ENCODE measurements around the gene CAMK1D. TPM values are rescaled to one million over a fixed set of nuclear protein-coding genes. Genes with fewer than 3 reads are reported as not detected.

Gene CAMK1D
- total RNA-seq, 1 experiment from 2014 or later, result 10.2 TPM

DNA sequence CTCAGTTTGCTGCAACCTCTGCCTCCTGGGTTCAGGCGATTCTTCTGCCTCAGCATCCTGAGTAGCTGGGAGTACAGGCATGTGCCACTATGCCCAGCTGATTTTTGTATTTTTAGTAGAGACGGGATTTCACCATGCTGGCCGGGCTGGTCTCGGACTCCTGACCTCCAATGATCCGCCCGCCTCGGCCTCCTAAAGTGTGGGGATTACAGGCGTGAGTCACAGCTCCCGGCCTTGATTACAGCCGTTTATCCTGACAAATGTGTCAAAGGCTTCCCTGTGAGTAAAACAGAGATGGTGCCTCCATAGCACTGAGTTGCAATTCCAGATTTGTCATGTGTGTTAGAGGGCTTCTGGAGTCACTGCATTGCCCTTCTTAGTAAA is 378.5 kb downstream of the CAMK1D start:
- TF ChIP-seq ATF2 (CRISPR knock-in tag; IDR thresholded peaks at IDR 0.05; ENCODE audit: borderline replicate concordance, low read depth), result no peak
- no peak for TF ChIP-seq TEAD4 (CRISPR knock-in tag; IDR thresholded peaks at IDR 0.05)
- no peak for TF ChIP-seq ZSCAN18 (CRISPR knock-in tag; IDR thresholded peaks at IDR 0.05)
- Mint-ChIP-seq H3K9me3 (0 out of 2 replicates have a peak, but pooled peaks cover 1% of the 10 kb centered on the region), H3K4me1 (peaks cover 12% of the 10 kb centered on the region), H3K36me3 (no peaks in the 10 kb centered on the region), H3K27me3 (ENCODE audit: low read depth) (no peaks in the 10 kb centered on the region), H3K27ac (no peak overlapping the region), H3K4me3 (no peak overlapping the region)
- no peak for ATAC-seq
- ChIA-PET CTCF (interaction anchor here (0.7 to 2.7 kb wide), 2 partner anchors 55 to 376 kb away, joined by 6 read pairs; no protein-coding TSS in a partner anchor), POLR2A (no interaction called here)
- no peak for DNase-seq (ENCODE audit: low spot score)

- peaks cover 17% of the 10 kb centered on the region for H3K4me1 Mint-ChIP-seq
- ChIA-PET CTCF (interaction anchor here (2.7 kb wide), 1 partner anchor 54 kb away, joined by 6 read pairs; no protein-coding TSS in a partner anchor), POLR2A (no interaction called here)
- no peak overlapping the region for H3K27ac Mint-ChIP-seq
- H3K36me3 Mint-ChIP-seq, result no peaks in the 10 kb centered on the region
- no peak for TF ChIP-seq E2F1 (CRISPR knock-in tag; IDR thresholded peaks at IDR 0.05)
- no peak for TF ChIP-seq CBFB (CRISPR knock-in tag; IDR thresholded peaks at IDR 0.05; ENCODE audit: low read depth)
- TF ChIP-seq, protein P1, sequence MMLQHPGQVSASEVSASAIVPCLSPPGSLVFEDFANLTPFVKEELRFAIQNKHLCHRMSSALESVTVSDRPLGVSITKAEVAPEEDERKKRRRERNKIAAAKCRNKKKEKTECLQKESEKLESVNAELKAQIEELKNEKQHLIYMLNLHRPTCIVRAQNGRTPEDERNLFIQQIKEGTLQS (CRISPR knock-in tag; conservative IDR thresholded peaks at IDR 0.05), result no peak
- no peak for TF ChIP-seq TEAD1 (CRISPR knock-in tag; IDR thresholded peaks at IDR 0.05)
- no peak for TF ChIP-seq ZMAT4 (CRISPR knock-in tag; IDR thresholded peaks at IDR 0.05)
- H3K9me3 Mint-ChIP-seq, result 0 out of 2 replicates have a peak, but pooled peaks cover 4% of the 10 kb centered on the region
- ATAC-seq (no peak), DNase-seq (ENCODE audit: low spot score) (no peak)
- no peaks in the 10 kb centered on the region for H3K27me3 Mint-ChIP-seq (ENCODE audit: low read depth)
- no peak overlapping the region for H3K4me3 Mint-ChIP-seq
Observed at GRCh38 chr10:12728494-12728893, 379.1 kb downstream of the CAMK1D start.

DNA sequence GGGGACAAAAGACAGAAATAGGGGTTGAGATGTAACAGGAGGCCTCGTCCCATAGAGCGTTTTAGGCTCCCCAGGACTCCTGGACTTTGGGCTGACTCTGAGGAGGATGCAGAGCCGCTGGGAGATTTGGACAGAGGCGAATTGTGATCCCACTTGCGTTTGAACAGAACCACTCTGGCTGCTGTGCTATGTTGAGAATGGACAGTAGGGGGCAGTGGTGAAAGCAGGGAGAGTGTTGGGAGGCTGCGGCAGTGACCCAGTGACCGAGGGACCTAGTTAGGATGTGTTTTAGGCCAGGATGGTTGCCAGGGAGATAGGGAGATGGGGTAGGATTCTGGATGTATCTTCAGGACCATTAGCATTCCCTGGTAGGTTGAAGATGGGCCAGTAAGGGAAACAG is 380.5 kb downstream of the CAMK1D start:
- no peaks in the 10 kb centered on the region for H3K27me3 Mint-ChIP-seq (ENCODE audit: low read depth)
- H3K36me3 Mint-ChIP-seq, result no peaks in the 10 kb centered on the region
- ChIA-PET POLR2A (no interaction called here), CTCF (interaction anchor here (0.6 to 0.9 kb wide), 3 partner anchors 14 to 53 kb away, joined by 3 to 4 read pairs (median 4); no protein-coding TSS in a partner anchor)
- ATAC-seq, result peak; percentile 92
- H3K4me1 Mint-ChIP-seq, result peaks cover 10% of the 10 kb centered on the region
- 0 out of 2 replicates have a peak, but pooled peaks cover 4% of the 10 kb centered on the region for H3K9me3 Mint-ChIP-seq
- DNase-seq (ENCODE audit: low spot score), result peak; percentile 86
- no peak overlapping the region for H3K4me3 Mint-ChIP-seq
- no peak overlapping the region for H3K27ac Mint-ChIP-seq
- TF ChIP-seq, protein P2, sequence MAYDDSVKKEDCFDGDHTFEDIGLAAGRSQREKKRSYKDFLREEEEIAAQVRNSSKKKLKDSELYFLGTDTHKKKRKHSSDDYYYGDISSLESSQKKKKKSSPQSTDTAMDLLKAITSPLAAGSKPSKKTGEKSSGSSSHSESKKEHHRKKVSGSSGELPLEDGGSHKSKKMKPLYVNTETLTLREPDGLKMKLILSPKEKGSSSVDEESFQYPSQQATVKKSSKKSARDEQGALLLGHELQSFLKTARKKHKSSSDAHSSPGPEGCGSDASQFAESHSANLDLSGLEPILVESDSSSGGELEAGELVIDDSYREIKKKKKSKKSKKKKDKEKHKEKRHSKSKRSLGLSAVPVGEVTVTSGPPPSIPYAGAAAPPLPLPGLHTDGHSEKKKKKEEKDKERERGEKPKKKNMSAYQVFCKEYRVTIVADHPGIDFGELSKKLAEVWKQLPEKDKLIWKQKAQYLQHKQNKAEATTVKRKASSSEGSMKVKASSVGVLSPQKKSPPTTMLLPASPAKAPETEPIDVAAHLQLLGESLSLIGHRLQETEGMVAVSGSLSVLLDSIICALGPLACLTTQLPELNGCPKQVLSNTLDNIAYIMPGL (CRISPR knock-in tag; IDR thresholded peaks at IDR 0.05), result no peak
- peak; percentile 69 for TF ChIP-seq CTCF (IDR thresholded peaks at IDR 0.05)

All from WTC11 (cell line).